Suprapubic skin (tissue), 4 donors: ENCODE data around the gene RFX2.

Experiments
- CTCF ChIP-seq, 2 donors: fragments of 200-600 bp in 1 of 2; fragments of 450-650 bp in 1 of 2; sonication (generic) in 1 of 2; IDR thresholded peaks; one replicate each; pipeline ENCODE4 v1.5.1; 2016 to 2019; ENCODE audit warnings: antibody characterized with exemption in 2 of 2, mild to moderate bottlenecking in 1 of 2, moderate library complexity in 1 of 2
- EP300 ChIP-seq: sonication (generic); formaldehyde crosslinking; IDR thresholded peaks from one replicate; pipeline ENCODE4 v1.6.1; 2017; ENCODE audit warnings: antibody characterized with exemption
- POLR2A ChIP-seq, 2 donors: fragments of 450-650 bp; IDR thresholded peaks; one replicate each; pipeline ENCODE4 v1.6.1; 2017; ENCODE audit warnings: antibody characterized with exemption in 2 of 2, mild to moderate bottlenecking in 2 of 2, moderate library complexity in 2 of 2
- POLR2AphosphoS5 ChIP-seq, 3 donors: sonication (generic); formaldehyde crosslinking; IDR thresholded peaks; one replicate each; pipeline ENCODE4 v1.6.1; 2017; ENCODE audit warnings: antibody characterized with exemption in 3 of 3

- TF ChIP-seq CTCF (IDR thresholded peaks at IDR 0.05) (no peak), EP300 (no peak), POLR2A (IDR thresholded peaks at IDR 0.05) (no peak), POLR2AphosphoS5 (IDR thresholded peaks at IDR 0.05) (no peak)
These were observed 107.7 kb downstream of the RFX2 start for GRCh38 chr19:6002591-6002990.
